HG02885 (cell line): ENCODE data around the gene MARK2.

Source experiments
- ATAC-seq: cut with Tn5 transposase; IDR thresholded peaks from one replicate; pipeline ENCODE4 v1.9.1; 2021; ENCODE audit warnings: mild to moderate bottlenecking; ENCODE audit not compliant: unreplicated experiment, poor library complexity

Gene MARK2

GRCh38 chr11:63826471-63827190 lies 12.3 kb upstream of the MARK2 start:
- ATAC-seq, result no peak

DNA sequence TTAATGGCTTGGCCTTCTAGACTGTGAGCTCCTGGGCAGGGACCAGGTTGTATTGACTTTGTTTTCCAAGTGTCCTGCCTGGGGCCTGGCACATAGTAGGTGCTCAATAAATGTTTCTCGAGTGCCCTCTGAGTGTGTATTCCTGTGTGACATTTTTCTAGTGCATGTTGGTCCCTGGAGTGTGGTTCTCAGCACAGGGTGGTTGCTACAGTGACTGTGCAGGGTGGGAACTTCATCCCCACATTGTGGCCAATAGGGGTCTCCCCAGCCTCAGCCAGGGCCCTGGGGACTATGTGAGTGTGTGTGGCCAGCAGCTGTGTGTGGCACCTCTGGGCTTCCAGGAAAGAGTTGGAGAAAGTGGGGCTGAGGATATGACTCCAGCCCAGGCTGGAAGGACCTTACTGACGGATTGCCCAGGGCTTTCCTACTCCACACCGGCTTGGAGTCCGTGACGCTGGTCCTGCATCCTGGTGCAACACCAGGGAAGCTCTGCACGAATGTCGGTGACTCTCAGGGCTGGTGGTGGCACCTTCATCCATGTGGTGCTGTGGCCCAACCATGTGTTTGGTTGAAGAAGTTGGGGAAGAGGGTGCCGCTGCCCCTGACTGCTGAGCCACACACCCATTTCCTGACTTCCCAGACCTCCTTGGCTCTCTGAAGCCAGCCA lies 9.0 kb upstream of the MARK2 start:
- no peak for ATAC-seq

GRCh38 chr11:63831326-63831725 lies 7.6 kb upstream of the MARK2 start:
- no peak for ATAC-seq

DNA sequence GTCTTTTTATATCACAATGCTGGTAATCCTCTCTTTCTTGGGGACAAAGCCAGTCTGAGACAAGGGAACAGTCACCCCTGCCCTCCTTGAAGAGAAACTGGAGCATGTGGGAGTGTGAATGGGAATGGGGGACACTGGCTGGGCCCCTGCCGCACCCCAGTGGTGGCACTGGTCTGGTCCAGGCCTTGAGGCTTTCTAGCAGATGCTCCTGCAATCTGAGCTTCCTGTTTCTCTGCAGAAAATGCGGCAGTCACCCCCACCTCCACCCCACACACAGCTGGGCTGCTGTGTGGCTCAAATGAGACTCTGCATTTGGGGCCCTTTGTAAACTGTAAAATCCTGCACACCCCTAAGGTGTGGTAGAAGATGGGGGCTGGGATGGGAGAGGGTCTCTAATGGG lies 6.6 kb upstream of the MARK2 start:
- no peak for ATAC-seq

DNA sequence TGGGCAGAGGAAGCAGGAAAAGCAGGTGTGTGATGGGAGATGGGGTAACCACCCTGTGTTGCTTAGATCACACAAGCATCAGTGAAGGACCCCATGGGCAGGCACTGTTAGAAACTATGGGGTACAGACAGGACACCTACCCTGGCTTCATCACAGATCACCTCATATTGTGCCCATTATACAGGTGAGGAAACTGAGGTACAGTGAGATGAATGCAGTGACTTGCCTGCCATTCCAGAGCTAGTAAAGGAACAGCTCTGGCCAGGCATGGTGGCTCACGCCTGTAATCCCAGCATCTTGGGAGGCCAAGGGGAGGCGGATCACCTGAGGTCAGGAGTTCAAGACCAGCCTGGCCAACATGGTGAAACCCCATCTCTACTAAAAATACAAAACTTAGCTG lies 5.9 kb upstream of the MARK2 start:
- ATAC-seq, result no peak

DNA sequence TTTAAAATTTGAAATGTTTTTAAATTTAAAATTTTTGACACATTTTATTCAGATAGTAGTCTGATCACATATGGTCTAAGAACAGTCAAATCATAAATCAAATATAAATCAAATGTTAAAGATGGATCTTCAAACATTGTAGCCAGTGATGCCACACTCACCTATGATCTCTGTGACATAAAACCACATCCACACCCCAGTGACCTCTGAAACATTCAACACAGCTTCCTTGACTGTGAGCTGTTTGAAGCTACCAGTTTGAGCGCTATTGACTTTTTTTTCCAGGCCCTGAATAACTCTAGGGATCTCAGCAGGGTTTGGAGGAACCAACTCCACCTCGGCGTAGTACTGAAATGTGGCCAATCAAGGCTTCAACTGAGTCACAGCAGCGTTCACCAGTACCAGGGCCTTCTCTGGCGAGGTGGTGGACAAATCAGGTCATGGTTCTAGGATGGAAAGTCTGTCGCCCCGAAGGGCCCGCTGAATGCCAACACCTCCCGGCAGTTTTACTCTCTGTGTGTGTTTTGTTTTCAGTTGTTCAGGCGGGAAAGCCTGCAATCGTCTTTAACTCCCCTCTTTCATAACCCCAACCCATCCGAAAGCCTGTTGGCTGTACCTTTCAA lies 4.3 kb upstream of the MARK2 start:
- no peak for ATAC-seq

DNA sequence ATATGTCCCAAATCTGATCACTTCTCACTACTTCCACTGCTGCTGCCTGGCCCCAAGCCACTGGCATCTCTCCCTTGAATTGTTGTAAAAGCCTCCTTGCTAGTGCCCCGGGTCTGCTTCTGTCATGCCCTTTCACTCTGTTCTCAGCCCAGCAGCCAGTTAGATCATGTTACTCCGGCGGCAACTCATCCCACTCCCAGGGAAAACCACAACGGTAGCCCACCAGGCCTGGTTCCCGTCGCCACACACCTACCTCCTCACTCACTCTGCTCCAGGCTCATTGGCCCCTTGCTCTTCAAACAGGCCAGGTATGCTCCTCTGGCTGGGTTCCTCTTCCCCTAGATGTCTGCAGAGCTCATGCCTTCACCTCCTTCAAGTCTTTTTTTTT lies 3.8 kb upstream of the MARK2 start:
- ATAC-seq, result no peak

- no peak for ATAC-seq
Observed at GRCh38 chr11:63837027-63837688, 1.8 kb upstream of the MARK2 start.

DNA sequence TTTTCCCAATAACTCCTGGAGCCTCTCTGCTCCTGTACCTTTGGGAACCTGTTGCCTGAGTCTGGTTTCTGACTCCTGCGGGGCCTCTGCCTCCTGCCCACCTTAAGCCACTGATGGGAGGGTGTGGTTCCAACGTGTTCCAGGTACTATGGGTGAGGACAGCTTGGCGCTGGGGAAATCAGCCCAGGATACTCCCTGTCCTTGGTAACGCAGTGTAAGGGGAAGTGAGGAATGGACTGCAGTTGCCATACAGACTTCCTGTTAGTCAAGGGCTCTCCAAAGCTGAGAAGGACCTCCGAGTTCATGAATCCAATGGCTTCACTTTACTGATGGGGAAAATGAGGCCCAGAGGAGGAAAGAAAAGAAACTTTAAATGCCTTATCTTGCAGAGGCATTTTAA lies 1.2 kb upstream of the MARK2 start:
- no peak for ATAC-seq

DNA sequence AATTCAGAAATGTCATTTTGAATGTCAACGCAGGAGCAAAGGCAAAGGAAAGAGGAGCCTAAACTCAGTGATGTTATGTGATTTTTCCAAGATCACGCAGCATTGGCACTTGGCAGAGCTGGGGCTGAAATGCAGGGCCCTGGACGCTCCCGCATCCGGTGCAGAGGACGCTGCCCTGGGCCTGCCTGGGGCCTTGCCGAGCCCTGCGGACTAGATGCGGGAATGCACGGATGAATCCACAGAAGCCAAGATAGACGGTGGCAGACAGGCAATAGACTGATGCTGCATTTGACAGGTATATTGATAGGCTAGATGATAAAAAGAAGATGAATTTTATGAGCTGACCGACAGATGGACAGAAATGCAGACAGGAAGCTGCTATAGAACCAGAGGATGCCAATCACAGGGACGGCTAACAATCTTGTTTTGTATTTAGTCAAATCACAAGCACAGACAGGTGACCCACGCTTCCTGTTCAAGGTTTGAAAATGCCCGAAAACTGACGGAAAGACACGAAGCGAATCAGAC lies 696 bp upstream of the MARK2 start:
- ATAC-seq, result no peak

DNA sequence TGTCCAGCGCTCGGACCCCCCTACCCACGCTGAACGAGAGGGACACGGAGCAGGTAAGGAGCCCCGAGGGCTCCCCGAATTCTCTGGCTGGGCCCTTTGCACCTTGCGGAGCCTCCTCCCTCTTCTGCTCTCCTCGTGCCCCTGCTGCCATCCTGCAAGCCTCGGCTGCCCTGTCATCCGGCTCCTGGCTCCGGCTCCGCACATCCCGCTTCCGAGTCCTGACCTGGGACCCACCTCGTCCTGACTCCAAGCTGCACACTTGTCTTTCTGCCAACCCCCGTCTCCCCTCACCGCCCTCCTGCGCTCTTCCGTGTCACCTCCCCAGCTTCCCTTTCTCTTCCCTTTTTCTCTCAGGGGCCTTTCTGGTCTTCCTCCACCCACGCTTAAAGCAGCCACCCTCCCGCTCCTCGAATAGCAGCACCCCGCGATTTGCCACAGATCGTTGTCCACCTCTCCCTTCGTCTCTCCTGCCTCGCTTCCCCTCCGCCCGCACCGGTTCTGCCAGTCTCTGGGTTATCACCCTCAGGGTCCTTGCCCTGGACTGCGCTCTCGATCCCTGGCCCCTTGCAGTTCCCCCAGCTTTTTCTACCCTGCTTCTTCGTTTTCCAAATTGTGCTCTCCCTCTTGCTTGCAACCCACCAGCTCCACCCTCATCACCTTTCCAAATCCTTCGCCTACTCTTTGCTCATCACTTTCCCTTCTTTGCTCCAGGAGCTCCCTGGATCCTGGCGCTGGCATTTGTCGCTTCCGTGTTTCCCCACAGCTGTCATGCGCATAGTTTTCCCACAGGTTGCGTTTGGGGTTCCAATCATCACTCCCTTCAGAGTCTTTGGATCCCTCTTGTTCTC lies 822 bp downstream of the MARK2 start:
- ATAC-seq, result peak; percentile 2

DNA sequence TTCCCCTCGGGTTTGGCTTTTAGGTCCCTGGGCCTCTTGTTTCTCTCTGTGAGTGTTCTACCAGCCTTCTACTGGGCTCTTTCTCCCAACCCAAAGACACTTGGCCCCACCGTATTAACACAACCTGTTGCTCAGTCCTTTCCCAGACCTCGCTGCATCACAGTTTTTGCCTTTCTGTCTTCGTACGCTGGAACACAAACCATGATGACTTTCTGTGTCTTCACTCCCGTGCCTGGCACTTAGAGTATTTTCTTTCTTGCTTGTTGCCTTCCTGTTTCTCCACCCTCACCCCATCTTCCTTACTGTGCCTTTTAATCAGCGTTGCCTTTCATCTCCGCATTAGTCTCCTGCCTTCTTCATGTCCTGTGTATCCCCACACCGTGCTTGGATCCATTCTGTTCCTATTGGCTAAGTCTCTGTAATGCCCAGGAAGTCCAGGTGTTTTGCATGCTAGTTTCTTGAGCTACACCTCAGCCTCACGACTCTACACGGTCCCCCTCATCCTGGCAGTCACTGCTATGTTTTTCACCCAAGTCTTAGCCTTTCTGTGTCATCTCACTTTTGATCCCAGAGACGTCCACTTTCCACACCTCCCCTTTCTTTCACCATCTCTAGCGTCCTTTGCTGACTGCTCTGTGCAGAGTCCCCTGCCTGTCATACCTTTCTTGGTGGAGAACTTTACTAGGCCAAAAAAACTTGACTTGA lies 1.6 kb downstream of the MARK2 start:
- no peak for ATAC-seq

GRCh38 chr11:63841554-63841953 lies 2.6 kb downstream of the MARK2 start:
- no peak for ATAC-seq

DNA sequence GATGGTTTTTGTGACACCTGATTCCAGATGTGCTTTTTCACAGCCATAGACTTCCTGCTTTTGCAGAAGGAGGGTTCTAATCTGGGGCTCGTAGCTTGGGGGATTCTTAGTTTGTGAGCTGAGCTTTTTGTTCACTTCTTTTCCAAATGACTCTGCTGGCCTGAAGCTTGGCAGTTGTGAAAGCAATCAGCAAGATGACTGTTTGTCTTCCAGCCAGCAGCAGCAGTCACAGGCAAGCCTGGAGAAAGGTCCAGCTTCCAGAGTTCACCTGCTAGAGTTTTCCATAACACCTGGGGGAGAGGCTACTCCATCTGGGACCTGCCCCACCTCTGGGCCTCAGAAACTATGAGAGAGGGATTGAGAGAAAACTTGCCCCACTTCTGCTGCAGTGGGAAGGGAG lies 4.1 kb downstream of the MARK2 start:
- ATAC-seq, result no peak

GRCh38 chr11:63844836-63845235 lies 5.9 kb downstream of the MARK2 start:
- ATAC-seq, result no peak

DNA sequence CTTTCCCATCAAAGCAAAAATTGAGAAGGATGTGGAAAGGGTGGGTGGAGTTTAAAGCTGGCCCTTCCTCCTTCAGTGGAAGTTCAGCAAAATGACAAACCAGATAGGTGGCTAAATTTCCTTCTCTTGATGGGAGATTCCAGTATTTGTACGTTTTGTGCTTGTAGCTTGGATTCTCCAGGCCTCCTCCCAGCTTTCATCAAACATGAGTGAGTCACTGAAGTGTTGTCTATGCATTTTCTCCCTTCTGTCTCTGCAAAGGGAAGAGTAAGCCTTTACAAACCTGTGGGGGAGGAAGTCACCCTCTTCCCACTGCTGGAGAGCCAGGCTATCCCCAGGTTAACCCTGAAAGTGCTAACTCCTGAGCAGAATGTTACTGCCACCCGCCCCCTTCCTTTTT lies 6.4 kb downstream of the MARK2 start:
- ATAC-seq, result no peak

- ATAC-seq, result no peak
Observed at GRCh38 chr11:63845911-63846310, 7.0 kb downstream of the MARK2 start.

- ATAC-seq, result no peak
Observed at GRCh38 chr11:63846897-63847296, 8.0 kb downstream of the MARK2 start.

DNA sequence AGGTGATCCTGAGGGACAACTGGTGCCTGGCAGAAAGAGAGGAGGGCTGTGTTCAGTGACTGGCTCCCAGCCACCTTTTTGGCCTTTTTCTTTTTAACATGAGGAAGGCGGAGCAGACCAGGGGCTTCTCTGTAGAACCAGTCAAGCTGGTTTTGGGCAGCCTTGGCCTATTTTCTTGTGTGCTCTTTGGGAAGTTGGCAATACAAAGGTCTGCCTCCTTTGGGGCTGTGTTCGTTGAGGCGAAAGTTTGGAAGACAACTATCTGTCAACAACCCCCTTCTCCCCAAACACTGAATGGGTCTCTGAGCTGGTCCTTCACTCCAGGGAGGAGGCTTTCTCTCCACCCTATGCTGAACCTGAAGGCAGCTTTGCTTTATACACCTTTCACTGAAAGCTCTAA lies 8.5 kb downstream of the MARK2 start:
- no peak for ATAC-seq

- no peak for ATAC-seq
Observed at GRCh38 chr11:63849691-63850090, 10.8 kb downstream of the MARK2 start.
